ENCODE data around the gene EVL.

DNA sequence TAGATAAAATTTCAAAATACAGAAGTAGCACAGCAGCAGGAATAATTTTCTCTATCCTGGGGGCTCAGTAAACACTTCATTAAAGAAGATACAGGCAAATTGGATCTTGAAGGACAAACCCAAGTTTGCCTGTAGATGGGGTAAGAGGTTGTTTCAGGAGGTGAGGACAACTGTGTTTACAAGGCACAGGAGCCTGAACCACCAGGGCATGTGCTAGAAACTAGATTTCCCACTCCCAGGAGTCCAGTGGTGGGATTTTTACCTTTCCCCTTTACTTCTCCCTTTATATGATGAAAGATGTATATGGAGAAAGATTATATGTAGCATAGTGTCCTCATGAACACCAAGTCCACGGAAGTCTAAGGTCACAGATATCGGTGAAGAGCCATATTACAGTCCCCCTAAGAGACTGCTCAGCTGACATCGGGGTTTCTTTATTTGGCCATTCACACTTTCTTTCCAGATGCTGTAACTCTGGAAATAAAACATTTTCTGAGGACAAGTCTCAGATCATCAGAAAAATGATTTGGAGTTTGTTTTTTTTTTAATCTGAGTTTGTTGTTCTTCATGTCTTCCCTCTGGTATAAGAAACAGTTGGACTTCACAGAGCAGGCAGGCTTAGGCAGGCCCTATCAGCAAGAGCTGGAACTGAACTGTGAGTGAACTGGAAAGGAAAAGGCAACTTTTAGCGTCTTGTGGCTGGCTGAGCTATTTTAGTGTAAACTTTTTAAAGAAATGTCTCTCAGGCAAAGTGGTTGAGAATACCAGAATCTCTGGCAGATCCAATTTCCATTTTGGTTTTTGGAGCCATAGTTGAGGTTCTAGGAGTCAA, 8.0 kb upstream of the EVL start:
- no peak for TF ChIP-seq BCLAF1 (IDR thresholded peaks at IDR 0.05)
- no peak for TF ChIP-seq MYB (IDR thresholded peaks at IDR 0.05; ENCODE audit: borderline replicate concordance, low read depth, low read length)
- TF ChIP-seq POLR2A (IDR thresholded peaks at IDR 0.05; ENCODE audit: low read depth, low read length) = no peak
- TF ChIP-seq MYC (IDR thresholded peaks at IDR 0.05; ENCODE audit: insufficient read depth, insufficient read length, insufficient replicate concordance, low read length, severe bottlenecking) = no peak
- TF ChIP-seq MXI1 (IDR thresholded peaks at IDR 0.05; ENCODE audit: low read depth, low read length) = no peak
- TF ChIP-seq SUZ12 (IDR thresholded peaks at IDR 0.05; ENCODE audit: unreplicated experiment) = no peak
- TF ChIP-seq TARDBP (IDR thresholded peaks at IDR 0.05; ENCODE audit: borderline replicate concordance) = no peak

Data from GM12878 (cell line).